HG03460 (cell line): Measurements from ENCODE around the gene LRRTM2.

Experiments
- ATAC-seq: cut with Tn5 transposase; IDR thresholded peaks from one replicate; pipeline ENCODE4 v1.9.1; 2021; ENCODE audit not compliant: unreplicated experiment

The LRRTM2 gene

DNA sequence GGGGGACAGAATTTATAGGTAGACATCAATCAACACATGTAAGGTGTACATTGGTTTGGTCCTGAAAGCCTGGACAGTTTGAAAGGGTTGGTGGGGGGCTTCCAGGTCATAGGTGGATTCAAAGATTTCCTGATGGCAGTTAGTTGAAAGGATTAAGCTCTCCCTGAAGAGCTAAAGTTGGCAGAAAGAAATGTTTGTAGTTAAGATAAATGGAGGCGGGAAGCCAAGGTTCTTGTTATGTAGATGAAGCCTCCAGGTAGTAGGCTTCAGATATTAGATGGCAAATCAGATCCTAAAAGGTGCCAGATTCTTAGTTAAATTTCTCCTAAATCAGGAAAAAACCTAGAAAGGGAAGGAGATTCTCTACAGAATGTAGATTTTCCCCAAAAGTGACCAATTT is 9.0 kb upstream of the LRRTM2 start:
- ATAC-seq = no peak

DNA sequence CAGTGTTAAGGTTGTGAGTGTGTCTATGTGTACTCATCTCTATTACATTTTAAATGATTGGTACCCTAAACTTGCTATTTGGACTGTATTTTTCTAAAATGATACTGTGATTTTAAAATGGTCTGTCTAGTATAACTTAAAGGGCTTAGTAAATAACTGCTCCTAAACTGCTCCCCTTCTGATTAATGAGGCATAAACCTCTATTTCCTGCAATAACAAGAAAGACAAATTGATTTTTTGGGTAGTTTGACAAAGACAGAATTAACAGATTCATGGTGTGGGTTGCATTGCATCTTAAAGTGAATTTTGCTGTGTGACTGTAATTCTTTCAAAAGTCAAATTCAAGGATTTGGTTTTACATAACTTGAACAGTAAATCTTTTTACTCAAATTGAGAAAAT is 8.1 kb upstream of the LRRTM2 start:
- ATAC-seq = no peak

DNA sequence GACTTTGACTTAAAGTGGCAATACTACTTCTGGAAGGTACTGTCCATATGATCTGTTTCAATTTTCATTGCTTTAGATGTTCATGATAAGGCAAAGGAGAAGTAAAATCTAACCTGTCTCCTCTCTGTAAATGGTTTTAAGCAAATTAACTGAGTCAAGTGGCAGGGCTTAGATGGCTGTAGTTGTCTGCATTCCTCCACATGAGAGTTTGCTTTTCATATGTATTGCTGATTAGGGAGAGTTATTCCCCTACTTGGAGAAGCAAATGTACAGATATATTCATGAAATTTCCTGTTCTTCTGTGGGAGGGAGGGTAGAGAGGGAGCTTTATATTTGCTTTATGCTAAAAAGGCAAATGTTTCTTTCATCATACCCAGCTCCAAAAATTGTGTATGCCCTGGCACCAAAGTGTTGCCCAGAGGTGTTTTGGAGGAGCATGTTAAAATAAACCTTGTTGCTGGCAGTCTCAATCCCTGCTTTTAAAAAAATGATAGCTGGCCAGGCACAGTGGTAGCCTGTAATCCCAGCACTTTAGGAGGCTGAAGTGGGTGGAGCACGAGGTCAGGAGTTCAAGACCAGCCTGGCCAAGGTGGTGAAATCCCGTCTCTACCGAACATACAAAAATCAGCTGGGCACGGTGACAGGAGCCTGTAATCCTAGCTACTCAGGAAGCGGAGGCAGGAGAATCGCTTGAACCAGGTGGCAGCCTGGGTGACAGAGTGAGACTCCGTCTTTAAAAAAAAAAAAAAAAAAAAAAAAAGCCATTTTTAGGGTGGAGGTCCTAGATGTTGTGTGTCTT is 3.5 kb upstream of the LRRTM2 start:
- ATAC-seq = no peak

DNA sequence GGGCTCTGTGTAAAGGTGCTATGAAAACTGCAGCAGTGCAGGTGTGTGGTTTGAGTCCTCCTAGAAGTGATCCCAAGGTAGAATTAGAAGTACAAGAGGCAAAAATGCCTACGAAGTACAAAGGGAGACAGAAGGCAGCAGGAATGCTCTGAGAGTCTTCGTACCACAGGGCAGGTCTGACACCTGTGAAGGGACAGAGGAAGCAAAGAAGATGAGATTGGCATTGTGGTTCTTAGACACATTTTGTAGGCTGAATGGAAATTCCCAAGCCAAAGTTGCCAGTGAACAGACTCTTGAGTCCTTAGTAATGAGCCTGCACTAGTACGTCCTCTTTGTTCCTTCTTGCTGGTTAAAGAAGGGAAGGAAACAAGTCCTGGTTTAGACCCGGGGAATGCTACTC is 1.7 kb upstream of the LRRTM2 start:
- ATAC-seq = no peak

- ATAC-seq = no peak
Observed at GRCh38 chr5:138875946-138876345, 811 bp upstream of the LRRTM2 start.

- ATAC-seq = no peak
Observed at GRCh38 chr5:138875552-138875875, 379 bp upstream of the LRRTM2 start.

DNA sequence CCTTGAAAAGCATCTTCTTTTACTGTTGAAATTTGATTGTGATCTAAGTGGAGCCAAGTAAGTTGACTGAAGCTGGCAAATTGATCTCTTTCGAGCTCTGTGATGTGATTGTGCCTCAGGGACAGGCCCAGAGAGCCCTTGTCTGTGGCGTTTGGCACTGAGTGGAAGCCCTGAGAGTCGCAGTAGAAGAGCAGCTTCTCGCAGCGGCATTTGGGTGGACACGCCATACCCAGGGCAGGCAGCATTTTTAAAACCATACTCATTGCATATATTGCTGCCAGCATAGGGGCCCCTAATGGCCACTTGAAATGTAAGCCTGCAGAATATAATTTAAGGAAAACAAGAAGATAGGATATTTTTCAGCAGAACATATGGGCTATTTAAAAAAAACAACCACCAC is 894 bp downstream of the LRRTM2 start:
- no peak for ATAC-seq

DNA sequence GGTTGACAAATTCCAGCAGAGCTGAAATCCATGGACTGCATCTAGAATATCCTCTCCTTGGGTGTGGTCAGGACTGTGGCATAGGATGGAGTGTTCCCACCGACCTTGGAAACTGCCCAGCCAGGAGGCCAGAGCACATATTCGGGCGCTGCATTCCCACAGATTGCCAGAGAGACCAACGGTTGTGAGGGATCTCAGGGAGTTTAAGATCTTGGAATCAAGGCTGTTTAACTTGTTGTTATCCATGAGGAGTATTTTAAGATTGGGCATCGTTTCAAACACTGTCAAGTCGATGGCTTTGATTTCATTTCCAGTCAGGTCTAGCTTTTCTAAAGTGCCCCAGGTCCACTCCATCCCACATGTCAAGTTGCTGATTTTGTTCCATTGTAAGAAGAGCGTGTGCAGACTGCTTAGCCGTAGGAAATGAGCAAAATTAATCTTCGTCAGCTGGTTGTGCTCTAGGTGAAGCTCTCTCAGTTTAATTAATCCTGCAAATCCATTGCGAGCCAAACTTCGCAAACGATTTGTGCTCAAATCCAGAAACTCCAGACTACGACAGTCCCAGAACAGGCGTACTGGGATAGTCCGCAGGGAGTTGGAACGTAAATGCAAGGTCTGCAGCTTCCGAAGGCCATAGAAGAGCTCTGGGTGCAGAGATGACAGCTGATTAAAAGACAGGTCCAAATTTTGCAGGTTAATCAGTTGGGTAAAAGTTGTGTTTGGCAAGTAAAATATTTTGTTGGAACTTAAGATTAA is 1.5 kb downstream of the LRRTM2 start:
- no peak for ATAC-seq

DNA sequence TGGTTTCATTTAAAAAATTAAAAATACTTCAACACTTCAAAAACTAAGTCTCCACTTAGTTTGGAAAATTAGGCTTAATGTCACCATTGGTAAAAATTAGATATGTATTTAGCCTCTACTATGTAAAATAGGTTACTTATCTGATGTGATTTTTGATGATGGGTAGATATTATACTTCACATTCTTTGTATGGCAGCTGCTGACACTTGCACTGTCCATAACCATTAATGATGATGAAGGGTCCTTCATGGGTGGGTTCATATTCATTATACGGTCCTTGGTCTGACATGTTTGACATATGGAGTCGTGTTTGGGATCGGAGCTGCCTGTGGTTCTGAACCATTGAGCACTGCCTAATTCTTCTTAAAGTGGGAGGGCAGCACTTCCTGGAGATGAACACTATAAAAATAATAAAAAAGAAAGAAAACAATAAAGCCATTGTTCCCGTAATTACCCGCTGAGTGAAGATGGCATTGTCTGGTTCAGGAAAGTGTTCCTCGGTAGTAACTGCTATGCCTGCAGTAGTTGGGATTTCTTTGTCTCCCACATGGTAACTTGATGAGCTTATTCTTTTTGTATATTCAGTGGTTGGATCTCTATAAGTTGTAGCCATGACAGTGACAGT is 2.2 kb downstream of the LRRTM2 start:
- ATAC-seq = no peak

DNA sequence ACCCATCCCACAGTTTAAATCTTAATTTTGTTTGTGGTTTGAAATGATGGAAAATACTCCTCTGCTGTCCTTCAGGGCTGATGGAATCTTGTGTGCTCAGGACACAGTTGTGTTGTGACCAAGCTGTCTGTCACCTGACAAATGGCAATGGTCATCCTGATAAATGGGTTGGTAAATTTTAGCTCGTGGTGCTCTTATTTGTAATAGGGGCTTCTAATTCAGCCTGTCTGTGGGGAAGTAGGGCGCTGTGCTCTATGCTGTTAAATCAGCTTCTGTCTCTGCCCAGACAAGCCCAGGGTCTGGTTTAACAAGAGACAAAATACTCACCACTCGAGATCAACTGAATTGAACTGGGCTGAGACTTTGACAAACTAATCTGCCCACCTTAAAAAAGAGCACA is 4.5 kb downstream of the LRRTM2 start:
- ATAC-seq = no peak

GRCh38 chr5:138869763-138870500 is 5.2 kb downstream of the LRRTM2 start:
- no peak for ATAC-seq

- no peak for ATAC-seq
Observed at GRCh38 chr5:138869038-138869437, 6.1 kb downstream of the LRRTM2 start.

- no peak for ATAC-seq
Observed at GRCh38 chr5:138867011-138867410, 8.1 kb downstream of the LRRTM2 start.

DNA sequence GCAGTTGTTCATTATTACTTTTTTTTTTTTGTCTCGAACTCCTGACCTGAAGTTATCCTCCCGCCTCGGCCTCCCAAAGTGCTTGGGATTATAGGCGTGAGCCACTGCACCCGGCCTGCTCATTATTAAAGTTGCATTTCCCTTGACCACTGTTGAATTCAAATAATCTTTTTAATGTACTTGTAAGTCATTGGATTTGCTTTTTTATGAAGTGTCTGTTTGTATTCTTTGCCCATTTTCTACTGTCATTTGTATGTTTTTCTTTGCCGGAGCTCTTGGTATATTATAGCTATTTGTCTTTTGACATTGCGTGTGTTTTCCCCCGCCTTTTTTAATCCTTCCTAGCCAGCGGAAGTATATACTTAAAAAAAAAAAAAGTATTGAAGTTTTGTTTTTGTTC is 22.0 kb downstream of the LRRTM2 start:
- no peak for ATAC-seq

DNA sequence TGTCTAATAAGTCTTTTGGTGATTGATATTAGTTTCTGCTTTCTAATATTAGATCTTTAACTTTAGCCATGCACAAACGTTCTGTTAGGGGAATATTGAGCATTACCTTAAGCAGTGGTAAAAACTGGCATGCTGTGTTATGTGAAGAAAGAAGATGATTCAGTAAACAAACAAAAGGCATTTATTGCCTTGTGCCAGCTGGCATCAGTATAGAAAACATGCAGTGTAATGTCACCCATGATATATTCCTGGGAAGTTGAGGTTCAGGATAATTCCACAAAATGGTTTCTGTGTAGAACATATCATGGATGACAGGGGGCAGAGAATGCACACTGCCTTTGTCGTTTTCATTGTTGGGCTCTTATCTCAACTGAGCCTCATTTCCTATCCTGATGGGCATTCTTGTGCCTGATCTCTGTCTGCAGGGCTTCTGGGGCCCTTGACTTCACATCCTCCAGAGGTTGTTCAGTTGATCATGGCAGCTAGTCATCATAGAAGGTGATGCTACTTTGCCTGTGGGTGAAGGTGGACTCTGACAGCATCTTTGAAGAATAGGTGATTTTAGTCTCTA is 24.2 kb downstream of the LRRTM2 start:
- ATAC-seq = no peak

DNA sequence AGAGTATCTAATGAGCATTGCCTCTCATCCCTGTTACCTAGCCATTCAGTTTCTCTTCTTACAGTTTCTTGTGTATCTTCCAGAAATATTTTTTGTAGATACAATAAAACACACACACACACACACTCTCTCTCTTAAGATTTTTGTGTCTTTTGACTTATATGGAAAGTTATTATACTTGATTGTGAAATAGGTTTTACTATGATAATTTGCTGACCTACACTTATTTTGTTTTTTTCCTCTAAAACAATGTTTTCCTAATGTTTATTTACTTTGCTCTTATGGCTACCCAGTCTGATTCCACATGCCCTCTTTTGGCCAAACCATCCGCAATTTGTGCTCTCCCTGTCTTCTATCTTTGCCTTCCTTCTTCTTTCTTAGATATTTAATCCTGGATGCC is 25.3 kb downstream of the LRRTM2 start:
- no peak for ATAC-seq

DNA sequence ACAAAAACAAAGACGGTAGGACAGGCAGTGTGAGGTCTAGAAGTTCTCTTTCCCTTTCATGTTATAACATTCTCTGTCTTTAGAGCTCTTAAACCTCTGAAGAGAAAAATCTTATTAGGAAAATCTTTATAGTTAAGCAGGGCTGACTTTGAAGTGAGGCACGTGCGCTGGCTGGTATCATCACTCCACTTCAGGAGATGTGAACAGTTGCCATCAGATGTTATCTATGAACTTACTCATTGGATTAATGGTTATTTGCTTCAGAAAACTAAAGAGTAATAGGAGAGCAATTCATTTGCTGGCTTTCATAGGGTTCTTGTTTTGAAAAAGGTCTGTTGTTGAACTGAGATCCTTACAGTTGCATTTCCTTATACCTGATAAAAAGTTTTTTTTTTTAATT is 25.7 kb downstream of the LRRTM2 start:
- no peak for ATAC-seq

DNA sequence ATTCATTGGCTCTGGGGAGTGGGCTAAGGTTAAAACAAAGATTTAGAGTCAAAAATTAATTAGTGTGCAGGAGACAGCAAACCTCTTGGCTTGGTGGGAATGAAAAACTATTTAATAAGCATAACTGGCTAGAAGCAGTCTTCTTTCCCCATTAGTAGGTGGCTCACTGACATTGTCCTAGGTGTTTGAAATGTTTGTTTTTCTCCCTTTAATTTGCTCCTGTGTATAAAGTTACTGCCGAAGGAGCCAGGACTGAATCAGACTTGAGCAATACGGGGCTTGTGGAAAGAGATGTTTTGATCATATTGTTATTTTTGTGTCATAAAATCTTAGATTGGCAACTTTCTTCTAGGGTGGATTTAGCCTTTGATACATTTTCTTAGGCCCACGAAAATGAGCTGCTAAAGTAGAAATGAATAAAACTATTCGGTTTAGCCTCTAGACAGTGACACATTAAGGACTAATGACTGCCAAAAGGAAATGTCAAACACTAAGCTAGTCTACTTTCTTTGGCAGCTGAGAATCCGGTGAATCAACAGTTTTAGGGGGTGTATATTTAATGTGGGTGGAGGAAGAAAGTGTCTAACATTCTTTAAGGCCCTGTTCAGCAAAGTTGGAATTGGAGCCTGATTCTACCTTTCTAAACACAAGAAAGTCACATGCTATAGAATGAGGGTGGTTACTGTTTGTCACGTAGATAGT is 30.2 kb downstream of the LRRTM2 start:
- no peak for ATAC-seq

DNA sequence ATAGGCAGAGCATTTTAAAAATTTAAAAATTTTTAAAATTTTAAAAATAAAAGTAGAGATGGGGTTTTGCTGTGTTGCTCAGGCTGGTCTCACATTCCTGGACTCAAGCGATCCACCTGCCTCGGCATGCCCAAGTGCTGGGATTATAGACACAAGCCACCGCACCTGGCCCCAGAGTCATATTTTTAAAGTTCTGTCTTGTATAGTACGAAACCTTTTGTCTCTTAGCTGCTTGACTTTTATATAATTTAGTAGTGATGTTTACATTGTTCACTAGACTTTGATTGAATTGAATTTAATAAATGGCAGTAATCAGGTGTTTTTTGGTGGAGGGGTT is 31.0 kb downstream of the LRRTM2 start:
- no peak for ATAC-seq

DNA sequence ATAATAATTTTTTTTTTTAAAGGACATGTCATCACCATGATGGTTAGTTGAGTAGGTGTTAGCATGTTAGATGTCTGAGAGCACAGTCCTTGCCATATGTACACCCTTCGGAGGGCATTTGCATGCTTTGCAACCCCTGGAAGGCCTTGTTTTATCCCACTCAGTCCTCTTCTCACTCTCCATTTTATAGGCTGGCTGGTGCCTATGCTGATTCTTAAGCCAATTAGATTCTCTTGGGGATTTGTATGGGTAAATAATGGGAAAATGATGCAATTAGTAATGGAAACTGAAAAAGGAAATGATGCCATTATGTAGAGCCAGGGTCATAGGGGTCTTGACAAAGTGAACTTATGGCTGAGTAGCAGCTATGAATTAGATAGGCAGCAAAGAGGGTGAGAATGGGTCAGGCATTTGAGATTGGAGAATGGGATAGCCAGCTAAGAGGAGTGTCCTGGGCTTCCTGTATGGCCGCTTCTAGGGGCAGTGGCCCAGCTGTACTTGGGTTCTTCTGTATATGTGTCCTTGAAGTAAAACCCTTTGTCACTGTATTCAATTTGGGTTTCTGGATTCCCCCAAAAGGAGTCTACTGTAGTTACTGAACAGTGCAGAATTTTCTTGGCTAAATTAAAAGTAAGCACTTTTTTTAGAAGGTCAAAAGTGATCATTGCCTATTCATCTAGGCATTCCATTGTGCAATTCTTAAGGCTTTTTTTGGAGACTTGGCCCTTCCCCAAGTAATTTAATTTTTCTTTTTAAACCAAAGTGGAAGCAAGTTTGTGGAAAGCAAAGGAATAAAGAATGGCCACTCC is 31.6 kb downstream of the LRRTM2 start:
- no peak for ATAC-seq
